GM18498 (cell line): ENCODE results near the gene ZNF391.
"Not testable (repeated sequence)": the region's sequence is repeated elsewhere in the genome, so short reads cannot be mapped to it uniquely, and the experiment has no call there.

Source experiments
- ATAC-seq: cut with Tn5 transposase; IDR thresholded peaks from one replicate; pipeline ENCODE4 v1.9.1; 2021; ENCODE audit warnings: mild to moderate bottlenecking, moderate library complexity; ENCODE audit not compliant: unreplicated experiment

The ZNF391 gene

DNA sequence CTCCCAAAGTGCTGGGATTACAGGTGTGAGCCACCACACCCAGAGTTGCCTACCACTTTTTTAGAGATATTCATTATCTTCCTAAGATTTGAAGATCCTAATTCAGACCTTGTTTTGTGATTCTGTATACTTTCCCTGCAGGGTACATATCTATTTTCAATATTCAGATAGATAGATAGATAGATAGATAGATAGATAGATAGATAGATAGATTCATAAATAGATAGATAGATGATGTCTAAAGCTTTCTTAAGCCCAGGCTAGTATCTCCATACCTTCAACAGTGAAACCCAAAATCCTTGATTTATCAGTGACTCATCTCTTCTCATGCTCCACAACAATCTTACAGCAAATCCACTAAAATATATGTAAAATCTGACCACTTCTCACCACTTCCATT lies 30.8 kb downstream of the ZNF391 start:
- no peak for ATAC-seq

DNA sequence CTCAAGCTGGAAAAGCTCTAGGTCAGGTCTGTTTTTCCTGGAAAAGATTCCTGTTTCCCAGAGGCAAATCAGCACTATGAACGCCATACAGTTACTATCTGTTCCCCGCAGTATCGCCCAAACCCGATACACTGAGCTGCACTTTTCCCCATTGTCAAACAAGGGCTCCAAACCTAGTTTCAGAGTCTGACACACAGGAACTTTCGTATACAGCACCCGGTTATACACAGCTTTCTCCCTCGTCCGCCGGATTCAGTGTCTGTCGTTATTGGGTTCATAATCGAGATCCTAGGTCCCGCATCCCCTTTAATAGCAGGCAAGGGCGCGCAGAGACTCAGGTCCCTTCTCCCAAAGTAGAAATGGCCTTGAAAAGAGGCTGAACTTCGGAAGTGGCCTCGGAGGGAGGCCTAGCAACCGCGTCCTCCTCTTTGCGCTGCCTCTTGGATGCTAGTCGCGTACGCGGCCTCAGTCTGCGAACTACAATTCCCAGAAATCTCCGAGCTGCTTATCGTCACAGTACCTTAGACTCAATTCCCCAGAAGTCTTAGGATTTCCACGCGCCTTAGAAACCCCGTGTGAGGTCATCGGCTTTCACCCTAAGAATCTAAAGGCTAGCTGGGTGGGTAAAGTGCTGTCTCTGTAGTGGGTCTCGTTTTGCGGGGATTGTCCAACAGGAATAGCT lies 34.2 kb downstream of the ZNF391 start:
- no peak for ATAC-seq

GRCh38 chr6:27424851-27425250 lies 36.3 kb downstream of the ZNF391 start:
- not testable (repeated sequence) for ATAC-seq

DNA sequence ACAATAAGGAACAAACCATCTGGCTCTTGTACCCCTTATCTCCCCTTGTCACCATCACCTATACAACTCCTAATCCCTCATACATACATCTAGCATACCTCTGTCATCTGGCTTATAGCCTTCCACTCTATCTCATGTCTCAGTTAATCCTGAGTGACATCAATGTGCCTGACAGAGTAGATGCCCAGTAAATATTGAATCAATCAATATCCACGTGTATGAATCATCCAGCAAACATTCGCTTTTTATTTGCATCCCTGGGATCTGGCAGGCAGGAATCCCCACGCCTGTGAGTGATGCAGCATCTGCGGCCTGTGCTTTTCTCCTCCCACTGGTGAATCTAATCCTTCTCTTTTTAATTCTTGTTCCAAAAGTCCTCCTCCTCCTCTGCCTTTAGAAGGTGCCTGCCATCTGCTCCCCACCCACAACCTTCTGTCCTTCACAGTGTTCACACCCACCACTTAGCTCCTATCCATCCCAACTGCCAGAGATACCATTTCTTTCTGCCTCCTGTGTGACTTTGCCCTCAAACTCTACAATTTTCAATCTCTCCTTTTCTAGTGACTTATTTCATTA lies 37.6 kb downstream of the ZNF391 start:
- no peak for ATAC-seq

DNA sequence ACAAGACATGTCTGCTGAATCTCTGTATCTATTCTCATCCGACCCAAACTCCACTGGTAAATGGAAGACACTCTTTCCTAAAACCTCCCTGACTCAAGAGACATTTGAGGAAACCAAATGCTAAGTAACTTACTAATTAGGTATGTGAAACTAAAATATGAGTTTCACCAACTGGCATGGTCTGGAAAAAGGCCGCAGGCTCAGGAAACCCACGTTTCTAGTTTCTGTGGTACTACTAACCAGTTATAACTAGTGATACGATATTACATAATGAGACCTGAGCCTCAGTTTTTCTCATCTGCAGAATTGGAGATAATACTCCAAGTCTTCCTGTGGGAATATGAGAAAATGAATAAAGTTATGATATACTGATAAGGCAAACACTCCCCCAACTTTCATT lies 39.9 kb downstream of the ZNF391 start:
- no peak for ATAC-seq

DNA sequence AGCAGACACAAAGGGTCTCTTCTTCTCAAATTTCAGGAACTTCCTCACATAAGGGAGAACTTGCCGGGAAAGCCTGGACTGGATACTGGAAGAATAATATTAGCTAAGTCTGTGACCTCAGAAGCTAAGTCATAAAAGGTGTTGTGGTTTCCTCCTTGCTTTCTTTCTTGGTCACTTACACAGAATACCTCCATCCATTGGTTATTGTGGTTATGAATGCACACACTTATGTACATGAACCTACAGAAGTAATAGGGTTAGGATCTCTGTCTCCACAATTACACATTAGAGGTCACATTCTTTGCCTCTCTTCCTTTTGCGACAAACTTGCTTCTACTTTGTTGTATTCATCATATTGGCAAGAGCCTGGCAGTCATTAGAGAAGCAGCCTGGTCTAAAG lies 40.4 kb downstream of the ZNF391 start:
- ATAC-seq, result no peak

- ATAC-seq, result no peak
These were observed 45.2 kb downstream of the ZNF391 start for GRCh38 chr6:27433714-27434113.

DNA sequence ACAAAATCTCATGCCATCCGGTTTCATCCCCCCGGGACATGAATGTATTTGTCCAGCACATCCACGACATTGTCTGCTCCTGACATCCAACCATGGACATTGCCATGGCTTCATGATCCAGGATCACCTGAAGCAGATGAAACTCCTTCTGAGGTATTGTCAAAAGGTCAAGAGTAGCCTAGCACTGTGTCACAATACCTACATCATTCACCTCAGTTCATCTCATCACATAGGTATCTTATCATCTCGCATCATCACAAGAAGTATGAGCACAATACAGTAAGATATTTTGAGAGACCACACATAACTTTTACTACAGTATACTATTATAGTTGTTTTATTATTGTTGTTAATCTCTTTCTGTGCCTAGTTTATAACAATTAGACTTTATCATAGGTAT lies 50.8 kb downstream of the ZNF391 start:
- no peak for ATAC-seq

DNA sequence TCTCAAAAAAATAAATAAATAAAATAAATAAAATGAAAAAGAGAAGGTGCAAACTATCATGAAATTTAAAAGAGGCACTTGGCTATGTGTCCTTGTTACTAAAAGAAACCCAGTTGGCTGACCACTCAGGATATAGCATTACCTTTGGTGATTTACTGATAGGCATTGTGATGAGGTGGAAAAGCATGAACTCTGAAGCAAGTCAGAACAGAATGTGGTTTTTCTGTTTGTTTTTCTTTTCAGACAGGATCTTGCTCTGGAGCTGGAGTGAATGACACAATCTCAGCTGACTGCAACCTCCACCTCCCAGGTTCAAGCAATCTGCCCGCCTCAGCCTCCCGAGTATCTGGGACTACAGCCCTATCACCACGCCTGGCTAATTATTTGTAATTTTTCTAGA lies 52.4 kb downstream of the ZNF391 start:
- ATAC-seq, result no peak

DNA sequence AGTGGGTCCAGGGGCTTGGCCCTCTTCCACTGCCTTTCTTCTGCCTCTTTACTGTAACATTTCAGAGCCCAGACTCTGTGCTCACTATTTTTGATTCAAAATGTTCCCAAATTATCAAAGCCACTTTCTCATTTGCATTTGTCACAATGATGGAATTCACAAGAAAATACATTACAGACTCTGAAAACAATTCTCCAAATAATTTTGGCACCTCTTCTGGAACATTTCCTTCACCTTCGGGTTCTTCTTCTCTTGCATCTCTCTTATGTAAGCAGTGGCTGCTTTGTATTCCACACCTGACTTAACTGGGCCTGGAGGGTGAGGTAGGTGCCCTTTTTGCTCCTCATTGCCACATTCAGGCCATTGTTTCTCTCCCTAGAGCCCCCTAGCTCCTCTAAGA lies 54.4 kb downstream of the ZNF391 start:
- ATAC-seq, result no peak

GRCh38 chr6:27448456-27448855 lies 59.9 kb downstream of the ZNF391 start:
- no peak for ATAC-seq

GRCh38 chr6:27451660-27452390 lies 63.3 kb downstream of the ZNF391 start:
- ATAC-seq, result no peak

DNA sequence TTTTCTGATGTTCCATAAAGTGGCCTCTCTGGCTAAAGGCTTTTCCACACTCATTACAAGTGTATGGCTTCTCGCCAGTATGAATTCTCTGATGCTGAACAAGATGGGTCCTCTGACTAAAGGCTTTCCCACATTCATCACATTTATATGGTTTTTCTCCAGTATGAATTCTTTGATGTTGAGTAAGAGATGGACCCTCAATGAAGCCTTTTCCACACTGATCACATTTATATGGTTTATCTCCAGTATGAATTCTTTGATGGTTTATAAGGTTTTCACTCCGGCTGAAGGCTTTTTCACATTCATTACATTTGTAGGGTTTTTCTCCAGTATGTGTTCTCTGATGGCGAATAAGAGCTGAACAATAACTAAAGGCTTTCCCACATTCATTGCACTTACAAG lies 63.9 kb downstream of the ZNF391 start:
- no peak for ATAC-seq
